IPS-15b (cell line): ENCODE data around the gene TSHR.

Experiments used
- H3K27me3 ChIP-seq: one replicate; pipeline ENCODE4 v1.6.1; 2013; ENCODE audit warnings: low read length; ENCODE audit not compliant: control insufficient read depth, insufficient read depth
- H3K36me3 ChIP-seq: one replicate; pipeline ENCODE4 v1.6.1; 2013; ENCODE audit warnings: low read length; ENCODE audit not compliant: control insufficient read depth, insufficient read depth
- H3K4me1 ChIP-seq: one replicate; pipeline ENCODE4 v1.6.1; 2013; ENCODE audit warnings: mild to moderate bottlenecking, low read length; ENCODE audit not compliant: control insufficient read depth, insufficient read depth
- H3K4me3 ChIP-seq: one replicate; pipeline ENCODE4 v1.5.1; 2013; ENCODE audit warnings: low read depth, low read length
- H3K9ac ChIP-seq: one replicate; pipeline ENCODE4 v1.6.1; 2013; ENCODE audit warnings: low read depth, mild to moderate bottlenecking, low read length
- H3K9me3 ChIP-seq: one replicate; pipeline ENCODE4 v1.6.1; 2013; ENCODE audit warnings: mild to moderate bottlenecking, low read length; ENCODE audit not compliant: control insufficient read depth, insufficient read depth

Gene TSHR

GRCh38 chr14:81147140-81147897 is 191.9 kb downstream of the TSHR start:
- Histone ChIP-seq H3K4me3 (no peak overlapping the region), H3K27me3 (no peaks in the 10 kb centered on the region), H3K36me3 (no peaks in the 10 kb centered on the region), H3K4me1 (no peaks in the 10 kb centered on the region), H3K9me3 (no peaks in the 10 kb centered on the region), H3K9ac (no peak overlapping the region)

- no peaks in the 10 kb centered on the region for H3K4me1 ChIP-seq
- no peak overlapping the region for H3K9ac ChIP-seq
- H3K9me3 ChIP-seq, result no peaks in the 10 kb centered on the region
- no peaks in the 10 kb centered on the region for H3K27me3 ChIP-seq
- H3K4me3 ChIP-seq, result no peak overlapping the region
- H3K36me3 ChIP-seq, result no peaks in the 10 kb centered on the region
Observed at GRCh38 chr14:81148635-81149034, 193.2 kb downstream of the TSHR start.

DNA sequence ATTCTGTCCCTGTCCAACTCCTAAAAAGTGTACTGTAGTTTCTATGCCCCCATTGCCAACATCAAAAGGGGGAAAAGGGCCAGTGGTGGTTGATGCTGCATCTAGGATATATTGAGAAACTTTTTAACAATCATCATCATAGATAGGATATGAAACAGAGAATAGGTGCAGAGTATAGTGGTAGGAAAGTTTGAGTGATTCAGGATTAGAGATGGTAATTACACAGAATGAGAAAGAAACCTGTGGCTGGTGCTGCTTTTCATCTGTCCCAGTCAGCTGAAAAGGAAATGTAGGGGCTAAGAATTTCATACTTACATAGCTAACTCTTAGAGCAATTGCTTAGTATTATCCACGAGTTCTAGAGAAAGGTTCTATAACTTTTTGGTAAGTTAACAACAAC is 197.8 kb downstream of the TSHR start:
- Histone ChIP-seq H3K9ac (no peak overlapping the region), H3K9me3 (no peaks in the 10 kb centered on the region), H3K36me3 (no peaks in the 10 kb centered on the region), H3K27me3 (no peaks in the 10 kb centered on the region), H3K4me1 (no peaks in the 10 kb centered on the region), H3K4me3 (no peak overlapping the region)

GRCh38 chr14:81157431-81157830 is 202.0 kb downstream of the TSHR start:
- Histone ChIP-seq H3K4me3 (no peak overlapping the region), H3K4me1 (peaks cover 2% of the 10 kb centered on the region), H3K36me3 (no peaks in the 10 kb centered on the region), H3K9me3 (no peaks in the 10 kb centered on the region), H3K9ac (no peak overlapping the region), H3K27me3 (no peaks in the 10 kb centered on the region)

- Histone ChIP-seq H3K4me1 (peaks cover 5% of the 10 kb centered on the region), H3K4me3 (no peak overlapping the region), H3K9me3 (no peaks in the 10 kb centered on the region), H3K27me3 (no peaks in the 10 kb centered on the region), H3K36me3 (no peaks in the 10 kb centered on the region), H3K9ac (no peak overlapping the region)
Observed at GRCh38 chr14:81161088-81161487, 205.7 kb downstream of the TSHR start.

DNA sequence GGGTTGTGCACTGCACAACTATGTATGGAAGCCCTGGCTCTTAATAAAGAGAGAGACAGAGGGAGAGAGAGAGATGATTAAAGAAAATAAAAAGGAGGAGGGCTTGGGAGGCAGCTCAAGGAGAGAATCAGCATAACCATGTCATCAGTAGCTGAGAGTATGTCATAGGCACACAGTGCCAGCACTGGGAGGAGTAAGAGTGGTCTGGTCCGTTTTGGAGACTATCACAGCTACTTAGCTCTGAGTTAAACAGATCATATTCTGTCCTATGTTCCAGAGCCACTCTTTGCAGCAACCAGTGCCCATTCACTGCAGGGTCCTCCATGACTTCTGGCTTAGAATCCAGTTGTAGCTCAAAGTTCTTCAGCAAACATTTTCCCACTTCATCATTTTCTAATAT is 206.3 kb downstream of the TSHR start:
- H3K9ac ChIP-seq, result no peak overlapping the region

GRCh38 chr14:81162941-81163340 is 207.5 kb downstream of the TSHR start:
- Histone ChIP-seq H3K9me3 (no peaks in the 10 kb centered on the region), H3K27me3 (no peaks in the 10 kb centered on the region), H3K4me3 (no peak overlapping the region), H3K9ac (no peak overlapping the region), H3K36me3 (no peaks in the 10 kb centered on the region), H3K4me1 (peaks cover 5% of the 10 kb centered on the region)

More for the DNA sequence above, 206.3 kb downstream of the TSHR start:
- Histone ChIP-seq H3K4me1 (peaks cover 5% of the 10 kb centered on the region), H3K36me3 (no peaks in the 10 kb centered on the region), H3K27me3 (no peaks in the 10 kb centered on the region), H3K4me3 (no peak overlapping the region), H3K9me3 (no peaks in the 10 kb centered on the region)

DNA sequence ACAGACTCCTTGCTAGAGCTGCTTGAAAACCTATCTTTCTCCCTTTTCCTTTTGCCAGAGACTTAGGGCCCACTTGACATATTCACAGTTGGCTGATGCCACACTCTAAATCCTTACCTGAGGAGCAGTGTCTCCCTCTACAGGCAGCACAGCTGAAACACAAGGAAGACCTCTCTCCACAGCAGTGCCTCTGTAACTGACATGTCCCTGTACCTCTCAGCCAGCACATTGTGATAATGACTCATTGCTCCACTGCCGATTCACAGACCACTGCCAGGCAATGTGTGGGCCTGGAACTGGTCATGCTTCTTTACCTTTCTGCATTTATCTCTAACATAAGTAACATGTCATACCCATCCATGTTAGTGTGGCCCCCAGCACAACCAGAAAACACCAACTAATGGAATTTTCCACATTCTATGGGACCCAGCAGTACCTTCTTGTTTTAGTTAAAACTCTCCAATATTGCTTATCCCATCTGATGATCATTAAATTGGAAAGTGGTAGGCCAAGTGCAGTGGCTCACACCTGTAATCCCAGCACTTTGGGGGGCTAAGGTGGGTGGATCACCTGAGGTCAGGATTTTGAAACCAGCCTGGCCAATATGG is 208.8 kb downstream of the TSHR start:
- no peaks in the 10 kb centered on the region for H3K36me3 ChIP-seq
- peaks cover 5% of the 10 kb centered on the region for H3K4me1 ChIP-seq
- H3K4me3 ChIP-seq, result no peak overlapping the region
- no peak overlapping the region for H3K9ac ChIP-seq
- no peaks in the 10 kb centered on the region for H3K9me3 ChIP-seq
- no peaks in the 10 kb centered on the region for H3K27me3 ChIP-seq

- Histone ChIP-seq H3K4me3 (no peak overlapping the region), H3K9ac (no peak overlapping the region), H3K27me3 (no peaks in the 10 kb centered on the region), H3K4me1 (peaks cover 5% of the 10 kb centered on the region), H3K9me3 (no peaks in the 10 kb centered on the region), H3K36me3 (no peaks in the 10 kb centered on the region)
Observed at GRCh38 chr14:81165188-81165587, 209.8 kb downstream of the TSHR start.

DNA sequence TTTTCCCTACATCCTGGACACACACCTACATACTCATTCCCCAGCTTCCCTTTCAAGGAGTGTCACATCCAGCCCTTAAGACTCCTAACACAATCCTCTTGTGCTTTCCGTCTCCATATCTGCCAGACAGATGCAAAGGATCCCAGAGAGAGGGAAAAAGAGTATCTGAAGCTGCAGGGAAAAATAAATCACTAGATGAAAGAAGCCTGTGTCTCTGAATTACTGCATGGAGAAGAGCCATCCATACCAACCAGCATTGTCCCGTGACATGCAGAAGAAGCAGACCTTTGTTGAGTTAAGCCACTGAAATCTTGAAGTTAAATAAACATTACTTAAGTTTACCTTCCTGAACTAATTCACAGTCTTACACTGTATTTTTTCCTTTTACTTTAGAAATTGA is 210.7 kb downstream of the TSHR start:
- Histone ChIP-seq H3K9ac (no peak overlapping the region), H3K9me3 (no peaks in the 10 kb centered on the region), H3K36me3 (no peaks in the 10 kb centered on the region), H3K4me1 (peaks cover 2% of the 10 kb centered on the region), H3K27me3 (no peaks in the 10 kb centered on the region), H3K4me3 (no peak overlapping the region)

DNA sequence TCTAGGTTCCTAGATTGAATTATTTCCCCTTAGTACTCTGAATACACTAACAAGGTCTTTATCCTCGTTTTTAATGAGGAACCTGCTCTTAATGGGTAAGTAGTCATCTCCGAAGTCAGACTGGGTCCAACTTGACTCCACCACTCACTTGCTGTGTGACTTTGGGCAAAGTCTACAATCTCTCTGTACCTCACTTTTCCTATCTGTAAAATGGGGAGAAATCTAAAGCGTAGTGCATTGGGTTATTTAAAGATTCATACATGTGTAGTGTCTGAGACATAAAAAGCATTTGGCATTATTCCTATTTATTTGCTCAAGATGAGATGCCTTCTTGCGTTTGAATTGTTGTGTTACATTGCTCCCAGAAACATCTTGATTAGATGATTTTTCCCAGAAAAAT is 213.8 kb downstream of the TSHR start:
- Histone ChIP-seq H3K4me3 (peak overlapping the region; percentile 81), H3K36me3 (no peaks in the 10 kb centered on the region), H3K9ac (no peak overlapping the region), H3K9me3 (no peaks in the 10 kb centered on the region), H3K27me3 (no peaks in the 10 kb centered on the region), H3K4me1 (peaks cover 2% of the 10 kb centered on the region)

DNA sequence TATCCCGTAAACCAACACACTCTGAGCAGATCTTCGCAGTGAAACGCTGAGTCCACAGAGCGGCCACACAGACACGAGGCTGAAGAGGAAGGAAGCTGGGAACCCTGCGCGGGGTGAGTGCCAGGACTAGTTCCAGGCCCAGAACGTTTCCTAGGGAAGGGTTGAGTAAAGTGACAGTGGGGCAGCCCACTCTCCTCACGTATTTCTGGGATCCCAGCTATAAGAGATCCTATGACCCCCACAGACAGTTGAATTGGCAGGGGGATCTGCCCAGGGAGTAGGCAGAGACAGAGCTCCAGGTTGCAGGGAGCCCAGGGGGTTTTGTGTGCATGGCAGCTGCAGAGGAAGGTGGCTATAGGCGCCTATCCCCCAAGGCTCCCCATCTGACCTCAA is 214.3 kb downstream of the TSHR start:
- Histone ChIP-seq H3K36me3 (no peaks in the 10 kb centered on the region), H3K4me1 (no peaks in the 10 kb centered on the region), H3K4me3 (peak overlapping the region; percentile 81), H3K9me3 (no peaks in the 10 kb centered on the region), H3K9ac (peak overlapping the region; percentile 74), H3K27me3 (no peaks in the 10 kb centered on the region)
